ENCODE measurements around the gene IER3. TPM values are rescaled to one million over a fixed set of nuclear protein-coding genes. Genes with fewer than 3 reads are reported as not detected.
A peak's percentile ranks its signal among the peaks of the same experiment; 100 is the strongest.

The IER3 gene
- total and polyA plus RNA-seq, 9 of the 15 experiments (the other 6 are each of a cell fraction or from before 2014, with no cell fraction given) = 1.5 to 30.0 (median 11.5) TPM

DNA sequence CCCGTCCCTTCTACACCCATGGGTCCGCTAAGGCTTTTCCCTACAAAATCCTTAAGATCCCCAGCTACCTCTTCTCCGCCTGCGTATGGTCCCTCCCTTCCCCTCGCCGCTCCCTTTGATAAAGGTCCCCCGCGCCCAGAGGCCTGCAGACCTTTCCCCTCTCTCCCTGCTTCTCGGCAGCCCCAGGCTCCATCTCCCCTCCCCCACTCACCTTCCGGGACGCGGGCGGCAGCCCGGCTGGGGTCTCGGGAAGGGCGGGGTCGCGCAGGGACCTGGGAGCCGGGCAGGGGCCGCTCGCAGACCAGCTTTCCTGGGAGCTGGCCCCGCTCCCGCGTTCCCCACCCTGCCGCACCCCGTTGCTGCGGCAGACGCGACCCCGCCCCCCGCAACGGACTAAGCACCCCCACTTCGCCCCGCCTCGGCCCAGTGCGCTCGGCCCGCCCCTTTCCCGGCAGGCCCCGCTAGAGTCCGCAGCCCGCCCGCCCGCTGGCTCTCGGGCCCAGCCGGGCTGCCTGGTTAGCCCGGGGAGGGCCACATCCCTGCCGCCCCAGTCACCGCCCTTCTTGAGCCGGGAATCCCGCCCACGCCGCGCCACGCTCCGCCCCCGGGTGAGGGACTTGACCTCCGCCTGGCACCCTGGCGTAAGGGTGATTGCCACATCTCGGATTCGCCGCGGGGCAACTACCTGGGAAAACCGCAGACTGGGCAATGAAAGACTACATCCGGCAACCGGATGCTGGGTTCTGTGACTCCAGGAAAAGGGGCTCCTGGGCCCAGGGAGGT lies 1.8 kb downstream of the IER3 start, which contains the start of gene FLOT1:
TSS of gene FLOT1 (minus strand) at position 372 of the 783 bp plus-strand sequence. CDS start 498 bp downstream, outside the sequence.
- intact Hi-C loops (cut with micrococcal nuclease) (loop anchor here (1.0 to 5.0 kb wide), 5 partner anchors 22 to 340 kb away; partner anchors contain the start of gene TUBB), in situ Hi-C loops (cut with MboI) (loop anchor here (5.0 kb wide), 2 partner anchors 135 to 335 kb away; no protein-coding TSS in a partner anchor)
- no peaks in the 10 kb centered on the region for H3K27me3 ChIP-seq (ENCODE audit: control insufficient read depth in 2 of 2, insufficient read depth in 2 of 2, low read length in 2 of 2)
- peaks cover 4% of the 10 kb centered on the region; the same call in 1 of the 2 replicates for H4K20me1 ChIP-seq (replicated peaks; ENCODE audit: control insufficient read depth, insufficient read depth, low read length)
- peak within 1 kb of the TSS; percentile 87 for H3K27ac ChIP-seq (ENCODE audit: extremely low read depth, low read depth, low read length)
- H2AFZ ChIP-seq (ENCODE audit: low read depth, low read length) = peak within 1 kb of the TSS; percentile 95
- peak; percentile 97 to 98 (median 97) for DNase-seq (ENCODE audit: extremely low read depth in 1 of 4, low spot score in 3 of 4)
- H3K9me1 ChIP-seq (ENCODE audit: control insufficient read depth, insufficient read depth, low read length) = peaks cover 5% of the 10 kb centered on the region
- FAIRE-seq = peak; percentile 82
- peaks cover 61% of the 10 kb centered on the region for H3K79me2 ChIP-seq (ENCODE audit: control insufficient read depth, insufficient read depth, low read length)
- H3K36me3 ChIP-seq (ENCODE audit: control insufficient read depth, insufficient read depth, low read length) = peaks cover 39% of the 10 kb centered on the region
- H3K4me2 ChIP-seq (ENCODE audit: insufficient read depth, low read length) = peak within 1 kb of the TSS; percentile 92
- peak; percentile 92 for ATAC-seq
- peak within 1 kb of the TSS; percentile 92 to 99 for H3K9ac ChIP-seq (ENCODE audit: insufficient read depth in 1 of 2, low read depth in 2 of 2, low read length in 2 of 2)
- ChIA-PET CTCF (ENCODE audit: low intra/inter-chr PET ratio) (interaction anchor here (3.7 kb wide), 1 partner anchor 86 kb away, joined by 14 read pairs; no protein-coding TSS in a partner anchor), POLR2A (interaction anchor here (0.6 to 2.1 kb wide), 14 partner anchors 10 to 341 kb away, joined by 3 to 10 read pairs (median 4); partner anchors contain the start of gene DDR1)
- WGBS (ENCODE audit: insufficient coverage, low coverage, missing lambda C conversion rate) = under 1% methylated on average over 45 of the region's 66 CpGs
- BruUV-seq (replicated peaks) = no TSS peak
- peak within 1 kb of the TSS; percentile 91 for H3K4me3 ChIP-seq
- no peaks in the 10 kb centered on the region for H3K9me3 ChIP-seq (replicated peaks; ENCODE audit: control insufficient read depth, insufficient read depth, low read depth, low read length)
- H3K4me1 ChIP-seq (replicated peaks in 1 of 2; ENCODE audit: control insufficient read depth in 2 of 2, insufficient read depth in 2 of 2, low read length in 2 of 2) = peaks cover 38 to 47% of the 10 kb centered on the region in 2 experiments
- TF ChIP-seq, protein P1, sequence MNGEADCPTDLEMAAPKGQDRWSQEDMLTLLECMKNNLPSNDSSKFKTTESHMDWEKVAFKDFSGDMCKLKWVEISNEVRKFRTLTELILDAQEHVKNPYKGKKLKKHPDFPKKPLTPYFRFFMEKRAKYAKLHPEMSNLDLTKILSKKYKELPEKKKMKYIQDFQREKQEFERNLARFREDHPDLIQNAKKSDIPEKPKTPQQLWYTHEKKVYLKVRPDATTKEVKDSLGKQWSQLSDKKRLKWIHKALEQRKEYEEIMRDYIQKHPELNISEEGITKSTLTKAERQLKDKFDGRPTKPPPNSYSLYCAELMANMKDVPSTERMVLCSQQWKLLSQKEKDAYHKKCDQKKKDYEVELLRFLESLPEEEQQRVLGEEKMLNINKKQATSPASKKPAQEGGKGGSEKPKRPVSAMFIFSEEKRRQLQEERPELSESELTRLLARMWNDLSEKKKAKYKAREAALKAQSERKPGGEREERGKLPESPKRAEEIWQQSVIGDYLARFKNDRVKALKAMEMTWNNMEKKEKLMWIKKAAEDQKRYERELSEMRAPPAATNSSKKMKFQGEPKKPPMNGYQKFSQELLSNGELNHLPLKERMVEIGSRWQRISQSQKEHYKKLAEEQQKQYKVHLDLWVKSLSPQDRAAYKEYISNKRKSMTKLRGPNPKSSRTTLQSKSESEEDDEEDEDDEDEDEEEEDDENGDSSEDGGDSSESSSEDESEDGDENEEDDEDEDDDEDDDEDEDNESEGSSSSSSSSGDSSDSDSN (IDR thresholded peaks at IDR 0.05; ENCODE audit: borderline replicate concordance in 1 of 2, low read depth in 2 of 2, low read length in 2 of 2) = peak; percentile 26 to 73; a peak in 2 of 4 replicates
- TF ChIP-seq, protein P2, sequence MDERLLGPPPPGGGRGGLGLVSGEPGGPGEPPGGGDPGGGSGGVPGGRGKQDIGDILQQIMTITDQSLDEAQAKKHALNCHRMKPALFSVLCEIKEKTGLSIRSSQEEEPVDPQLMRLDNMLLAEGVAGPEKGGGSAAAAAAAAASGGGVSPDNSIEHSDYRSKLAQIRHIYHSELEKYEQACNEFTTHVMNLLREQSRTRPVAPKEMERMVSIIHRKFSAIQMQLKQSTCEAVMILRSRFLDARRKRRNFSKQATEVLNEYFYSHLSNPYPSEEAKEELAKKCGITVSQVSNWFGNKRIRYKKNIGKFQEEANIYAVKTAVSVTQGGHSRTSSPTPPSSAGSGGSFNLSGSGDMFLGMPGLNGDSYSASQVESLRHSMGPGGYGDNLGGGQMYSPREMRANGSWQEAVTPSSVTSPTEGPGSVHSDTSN (CRISPR knock-in tag; IDR thresholded peaks at IDR 0.05; ENCODE audit: low read depth) = 0 out of 2 replicates have a peak, but pooled peaks have one; percentile 12
- TF ChIP-seq, protein P2 (tag; conservative IDR thresholded peaks at IDR 0.05; ENCODE audit: low read depth) = no peak
- TF ChIP-seq, protein P3, sequence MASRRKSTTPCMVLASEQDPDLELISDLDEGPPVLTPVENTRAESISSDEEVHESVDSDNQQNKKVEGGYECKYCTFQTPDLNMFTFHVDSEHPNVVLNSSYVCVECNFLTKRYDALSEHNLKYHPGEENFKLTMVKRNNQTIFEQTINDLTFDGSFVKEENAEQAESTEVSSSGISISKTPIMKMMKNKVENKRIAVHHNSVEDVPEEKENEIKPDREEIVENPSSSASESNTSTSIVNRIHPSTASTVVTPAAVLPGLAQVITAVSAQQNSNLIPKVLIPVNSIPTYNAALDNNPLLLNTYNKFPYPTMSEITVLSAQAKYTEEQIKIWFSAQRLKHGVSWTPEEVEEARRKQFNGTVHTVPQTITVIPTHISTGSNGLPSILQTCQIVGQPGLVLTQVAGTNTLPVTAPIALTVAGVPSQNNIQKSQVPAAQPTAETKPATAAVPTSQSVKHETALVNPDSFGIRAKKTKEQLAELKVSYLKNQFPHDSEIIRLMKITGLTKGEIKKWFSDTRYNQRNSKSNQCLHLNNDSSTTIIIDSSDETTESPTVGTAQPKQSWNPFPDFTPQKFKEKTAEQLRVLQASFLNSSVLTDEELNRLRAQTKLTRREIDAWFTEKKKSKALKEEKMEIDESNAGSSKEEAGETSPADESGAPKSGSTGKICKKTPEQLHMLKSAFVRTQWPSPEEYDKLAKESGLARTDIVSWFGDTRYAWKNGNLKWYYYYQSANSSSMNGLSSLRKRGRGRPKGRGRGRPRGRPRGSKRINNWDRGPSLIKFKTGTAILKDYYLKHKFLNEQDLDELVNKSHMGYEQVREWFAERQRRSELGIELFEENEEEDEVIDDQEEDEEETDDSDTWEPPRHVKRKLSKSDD (conservative IDR thresholded peaks at IDR 0.05; ENCODE audit: low read length) = no peak
- TF ChIP-seq ZNF584 (CRISPR knock-in tag; IDR thresholded peaks at IDR 0.05; ENCODE audit: low read depth) (peak; percentile 74; the same call in 1 of the 2 replicates), SRF (CRISPR knock-in tag; IDR thresholded peaks at IDR 0.05) (peak in 1 of 2 experiments; percentile 90; a peak in 2 of 4 replicates), TGIF2 (CRISPR knock-in tag; IDR thresholded peaks at IDR 0.05) (0 out of 2 replicates have a peak, but pooled peaks have one; percentile 43), ZNF77 (CRISPR knock-in tag; IDR thresholded peaks at IDR 0.05) (no peak), JUN (IDR thresholded peaks at IDR 0.05; ENCODE audit: borderline replicate concordance, low read depth, low read length) (peak; percentile 7; the same call in 1 of the 2 replicates), JUN (CRISPR knock-in tag; IDR thresholded peaks at IDR 0.05; ENCODE audit: borderline replicate concordance) (no peak; the same call in 1 of the 2 replicates), HMGN3 (IDR thresholded peaks at IDR 0.05; ENCODE audit: borderline replicate concordance, extremely low read depth, insufficient read length, low read depth, low read length) (peak; percentile 99)
